ENCODE measurements around the gene ELMO3.

DNA sequence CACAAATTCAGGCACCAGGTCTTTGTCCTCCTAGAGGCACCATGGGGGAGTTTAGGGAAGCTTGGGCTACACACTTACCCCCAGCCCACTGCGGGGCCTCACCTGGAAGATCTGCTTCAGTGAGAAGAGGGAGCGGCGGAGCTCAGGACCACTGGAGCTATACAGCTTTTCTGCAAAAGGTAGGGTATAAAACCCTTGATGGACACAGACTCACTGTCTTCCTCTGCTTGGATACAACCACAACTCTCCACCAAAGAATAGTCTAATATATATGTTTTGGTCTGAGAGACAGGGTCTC is 39.3 kb downstream of the ELMO3 start:
- TF ChIP-seq, protein P1, sequence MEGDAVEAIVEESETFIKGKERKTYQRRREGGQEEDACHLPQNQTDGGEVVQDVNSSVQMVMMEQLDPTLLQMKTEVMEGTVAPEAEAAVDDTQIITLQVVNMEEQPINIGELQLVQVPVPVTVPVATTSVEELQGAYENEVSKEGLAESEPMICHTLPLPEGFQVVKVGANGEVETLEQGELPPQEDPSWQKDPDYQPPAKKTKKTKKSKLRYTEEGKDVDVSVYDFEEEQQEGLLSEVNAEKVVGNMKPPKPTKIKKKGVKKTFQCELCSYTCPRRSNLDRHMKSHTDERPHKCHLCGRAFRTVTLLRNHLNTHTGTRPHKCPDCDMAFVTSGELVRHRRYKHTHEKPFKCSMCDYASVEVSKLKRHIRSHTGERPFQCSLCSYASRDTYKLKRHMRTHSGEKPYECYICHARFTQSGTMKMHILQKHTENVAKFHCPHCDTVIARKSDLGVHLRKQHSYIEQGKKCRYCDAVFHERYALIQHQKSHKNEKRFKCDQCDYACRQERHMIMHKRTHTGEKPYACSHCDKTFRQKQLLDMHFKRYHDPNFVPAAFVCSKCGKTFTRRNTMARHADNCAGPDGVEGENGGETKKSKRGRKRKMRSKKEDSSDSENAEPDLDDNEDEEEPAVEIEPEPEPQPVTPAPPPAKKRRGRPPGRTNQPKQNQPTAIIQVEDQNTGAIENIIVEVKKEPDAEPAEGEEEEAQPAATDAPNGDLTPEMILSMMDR (IDR thresholded peaks at IDR 0.05): no peak
- no peak for TF ChIP-seq POLR2A (IDR thresholded peaks at IDR 0.05)
